Measurements from ENCODE around the gene CAB39L.

- TF ChIP-seq, protein P1, sequence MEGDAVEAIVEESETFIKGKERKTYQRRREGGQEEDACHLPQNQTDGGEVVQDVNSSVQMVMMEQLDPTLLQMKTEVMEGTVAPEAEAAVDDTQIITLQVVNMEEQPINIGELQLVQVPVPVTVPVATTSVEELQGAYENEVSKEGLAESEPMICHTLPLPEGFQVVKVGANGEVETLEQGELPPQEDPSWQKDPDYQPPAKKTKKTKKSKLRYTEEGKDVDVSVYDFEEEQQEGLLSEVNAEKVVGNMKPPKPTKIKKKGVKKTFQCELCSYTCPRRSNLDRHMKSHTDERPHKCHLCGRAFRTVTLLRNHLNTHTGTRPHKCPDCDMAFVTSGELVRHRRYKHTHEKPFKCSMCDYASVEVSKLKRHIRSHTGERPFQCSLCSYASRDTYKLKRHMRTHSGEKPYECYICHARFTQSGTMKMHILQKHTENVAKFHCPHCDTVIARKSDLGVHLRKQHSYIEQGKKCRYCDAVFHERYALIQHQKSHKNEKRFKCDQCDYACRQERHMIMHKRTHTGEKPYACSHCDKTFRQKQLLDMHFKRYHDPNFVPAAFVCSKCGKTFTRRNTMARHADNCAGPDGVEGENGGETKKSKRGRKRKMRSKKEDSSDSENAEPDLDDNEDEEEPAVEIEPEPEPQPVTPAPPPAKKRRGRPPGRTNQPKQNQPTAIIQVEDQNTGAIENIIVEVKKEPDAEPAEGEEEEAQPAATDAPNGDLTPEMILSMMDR (IDR thresholded peaks at IDR 0.05) = no peak
- no peak for TF ChIP-seq POLR2AphosphoS5 (IDR thresholded peaks at IDR 0.05; ENCODE audit: low read depth, low read length)
- TF ChIP-seq SIN3A (IDR thresholded peaks at IDR 0.05; ENCODE audit: borderline replicate concordance, insufficient read depth, low read depth, low read length) = no peak
- TF ChIP-seq, protein P2, sequence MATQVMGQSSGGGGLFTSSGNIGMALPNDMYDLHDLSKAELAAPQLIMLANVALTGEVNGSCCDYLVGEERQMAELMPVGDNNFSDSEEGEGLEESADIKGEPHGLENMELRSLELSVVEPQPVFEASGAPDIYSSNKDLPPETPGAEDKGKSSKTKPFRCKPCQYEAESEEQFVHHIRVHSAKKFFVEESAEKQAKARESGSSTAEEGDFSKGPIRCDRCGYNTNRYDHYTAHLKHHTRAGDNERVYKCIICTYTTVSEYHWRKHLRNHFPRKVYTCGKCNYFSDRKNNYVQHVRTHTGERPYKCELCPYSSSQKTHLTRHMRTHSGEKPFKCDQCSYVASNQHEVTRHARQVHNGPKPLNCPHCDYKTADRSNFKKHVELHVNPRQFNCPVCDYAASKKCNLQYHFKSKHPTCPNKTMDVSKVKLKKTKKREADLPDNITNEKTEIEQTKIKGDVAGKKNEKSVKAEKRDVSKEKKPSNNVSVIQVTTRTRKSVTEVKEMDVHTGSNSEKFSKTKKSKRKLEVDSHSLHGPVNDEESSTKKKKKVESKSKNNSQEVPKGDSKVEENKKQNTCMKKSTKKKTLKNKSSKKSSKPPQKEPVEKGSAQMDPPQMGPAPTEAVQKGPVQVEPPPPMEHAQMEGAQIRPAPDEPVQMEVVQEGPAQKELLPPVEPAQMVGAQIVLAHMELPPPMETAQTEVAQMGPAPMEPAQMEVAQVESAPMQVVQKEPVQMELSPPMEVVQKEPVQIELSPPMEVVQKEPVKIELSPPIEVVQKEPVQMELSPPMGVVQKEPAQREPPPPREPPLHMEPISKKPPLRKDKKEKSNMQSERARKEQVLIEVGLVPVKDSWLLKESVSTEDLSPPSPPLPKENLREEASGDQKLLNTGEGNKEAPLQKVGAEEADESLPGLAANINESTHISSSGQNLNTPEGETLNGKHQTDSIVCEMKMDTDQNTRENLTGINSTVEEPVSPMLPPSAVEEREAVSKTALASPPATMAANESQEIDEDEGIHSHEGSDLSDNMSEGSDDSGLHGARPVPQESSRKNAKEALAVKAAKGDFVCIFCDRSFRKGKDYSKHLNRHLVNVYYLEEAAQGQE (IDR thresholded peaks at IDR 0.05; ENCODE audit: insufficient read depth in 1 of 2, low read depth in 2 of 2, low read length in 1 of 2) = no peak
These were observed 103.7 kb downstream of the CAB39L start for GRCh38 chr13:49340161-49340560.

All from Panc1 (cell line).